ENCODE results near the gene BHLHA15.

- TF ChIP-seq REST (IDR thresholded peaks at IDR 0.05; ENCODE audit: insufficient read depth in 1 of 2, low read depth in 2 of 2, low read length in 2 of 2) (no peak), POLR2AphosphoS5 (IDR thresholded peaks at IDR 0.05; ENCODE audit: low read depth, low read length) (no peak), TAF1 (IDR thresholded peaks at IDR 0.05; ENCODE audit: borderline replicate concordance, insufficient read depth, low read length) (no peak), SIN3A (IDR thresholded peaks at IDR 0.05; ENCODE audit: borderline replicate concordance, insufficient read depth, low read length) (no peak)
Observed at GRCh38 chr7:98221611-98222532, 10.6 kb downstream of the BHLHA15 start.
